HG02759 (cell line): ENCODE measurements around the gene PON3.
"Not testable (repeated sequence)": the region's sequence is repeated elsewhere in the genome, so short reads cannot be mapped to it uniquely, and the experiment has no call there.

Experiments used
- ATAC-seq: cut with Tn5 transposase; IDR thresholded peaks from one replicate; pipeline ENCODE4 v1.9.1; 2021; ENCODE audit warnings: mild to moderate bottlenecking, moderate library complexity; ENCODE audit not compliant: unreplicated experiment

PON3 gene

DNA sequence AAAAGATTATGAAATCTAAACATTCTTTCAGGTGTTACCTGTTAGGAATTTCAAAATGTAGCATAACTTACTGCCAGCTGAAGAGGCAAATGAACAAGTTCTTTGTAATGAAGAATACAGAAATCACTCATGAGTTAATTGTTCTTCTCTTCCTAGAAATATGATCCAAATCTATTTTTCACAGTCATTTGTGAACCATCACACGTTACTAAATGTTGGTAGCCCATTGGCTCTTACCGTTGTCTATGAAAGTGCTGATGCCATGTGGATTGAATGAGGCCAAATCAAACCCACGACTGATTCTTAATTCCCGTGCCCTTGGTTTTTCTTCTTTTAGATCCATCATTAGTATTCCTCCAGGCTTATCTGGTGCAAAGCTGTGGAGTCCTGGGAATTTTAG lies 15.9 kb upstream of the PON3 start:
- ATAC-seq, result no peak

DNA sequence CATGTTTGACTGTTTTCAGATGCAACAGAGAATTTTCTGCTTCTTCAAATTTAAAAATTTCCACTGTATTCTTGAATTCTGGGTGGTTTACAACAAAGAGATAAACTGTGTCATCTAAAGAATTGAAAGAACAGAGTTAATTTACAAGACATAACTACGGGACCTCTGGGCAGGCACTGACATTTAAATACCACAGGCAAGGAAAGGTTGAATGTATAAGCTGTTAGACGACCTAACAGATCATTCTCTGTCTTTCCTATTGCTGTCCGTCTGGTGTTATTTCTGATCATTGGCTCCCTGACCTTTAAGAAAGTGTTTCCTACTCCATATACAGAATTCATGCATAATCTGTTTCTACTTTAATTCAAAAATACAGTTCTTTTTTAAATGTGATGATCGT lies 15.5 kb upstream of the PON3 start:
- ATAC-seq, result no peak

GRCh38 chr7:95411036-95411435 lies 14.9 kb upstream of the PON3 start:
- no peak for ATAC-seq

DNA sequence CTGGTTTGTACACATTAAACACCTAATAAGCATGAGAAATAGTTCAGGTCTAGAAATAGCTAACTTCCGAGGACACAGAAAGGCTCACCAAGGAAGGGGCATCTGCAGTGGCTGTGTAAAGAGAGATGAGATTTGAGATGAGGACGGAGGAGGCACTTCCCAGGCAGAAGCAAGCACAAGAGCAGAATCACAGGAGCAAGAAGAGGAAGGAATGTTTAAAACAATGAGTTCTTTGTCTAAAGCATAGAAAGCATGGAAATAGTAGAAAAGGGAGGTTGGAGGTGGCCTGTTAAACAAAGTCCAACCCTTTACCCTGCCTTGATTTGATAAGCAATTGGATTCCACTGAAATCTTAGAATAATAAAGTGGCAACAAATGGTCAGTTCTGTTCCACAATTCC lies 11.6 kb upstream of the PON3 start:
- ATAC-seq, result no peak

DNA sequence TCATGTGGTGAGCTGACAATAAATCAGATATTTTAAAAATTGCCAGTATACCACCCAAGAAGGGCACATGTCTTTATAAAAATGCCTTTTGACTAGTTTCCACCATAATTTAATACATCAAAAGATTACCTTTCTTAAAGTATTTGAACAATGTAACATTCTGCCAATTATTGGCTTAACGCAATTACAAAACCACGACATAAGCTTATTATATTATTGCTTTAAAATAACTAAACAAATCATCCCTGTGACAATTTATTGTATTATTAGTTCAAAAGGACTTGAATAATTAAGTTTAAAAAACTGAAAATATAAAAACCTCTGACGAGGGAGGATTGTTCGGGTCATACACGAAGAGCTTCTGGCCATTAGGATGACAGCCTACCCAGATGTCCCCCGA lies 9.6 kb upstream of the PON3 start:
- no peak for ATAC-seq

DNA sequence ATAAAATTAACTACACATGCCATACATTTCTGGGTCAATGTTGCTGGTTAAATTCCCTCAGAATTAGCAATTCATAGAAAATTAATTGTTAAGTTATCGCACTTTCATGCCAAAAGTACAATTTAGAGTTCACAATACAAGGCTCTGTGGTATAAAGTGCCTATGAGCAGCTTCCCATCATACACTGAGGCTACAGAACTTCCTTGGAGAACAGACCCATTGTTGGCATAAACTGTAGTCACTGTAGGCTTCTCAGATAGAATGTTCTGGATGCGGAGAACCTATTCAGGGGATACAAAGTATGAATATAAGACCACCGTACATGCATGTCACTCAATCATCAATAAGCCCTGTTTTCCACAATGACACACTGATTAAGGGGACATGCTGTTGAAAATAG lies 9.0 kb upstream of the PON3 start:
- no peak for ATAC-seq

DNA sequence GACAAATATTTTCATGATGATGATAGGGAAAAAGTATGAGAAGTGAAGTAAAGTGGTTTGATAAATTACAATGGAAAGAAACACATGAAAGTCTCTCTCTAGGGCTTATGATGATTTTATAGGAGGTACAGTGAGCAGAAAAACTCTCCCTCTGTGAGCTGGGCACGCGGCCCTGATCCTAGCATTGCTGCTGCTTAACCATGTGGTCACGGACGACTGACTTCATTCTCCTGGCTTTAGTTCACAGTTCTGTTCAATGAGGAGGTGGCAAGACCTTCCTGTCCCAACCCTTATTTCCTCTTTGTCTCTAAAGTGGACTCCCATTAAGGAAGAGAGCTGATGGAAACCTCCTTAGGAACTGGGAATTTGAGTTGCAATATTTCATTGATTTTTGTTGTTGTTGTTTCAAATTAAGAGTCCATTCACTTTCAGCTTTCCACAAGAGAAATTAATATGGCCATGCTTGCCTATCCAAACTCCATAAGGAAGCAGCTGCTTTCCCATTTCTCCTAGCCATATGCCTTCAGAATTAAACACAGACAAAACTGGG lies 8.2 kb upstream of the PON3 start:
- no peak for ATAC-seq

GRCh38 chr7:95398155-95398940 lies 2.2 kb upstream of the PON3 start:
- no peak for ATAC-seq

- no peak for ATAC-seq
Observed at GRCh38 chr7:95397381-95397780, 1.2 kb upstream of the PON3 start.

DNA sequence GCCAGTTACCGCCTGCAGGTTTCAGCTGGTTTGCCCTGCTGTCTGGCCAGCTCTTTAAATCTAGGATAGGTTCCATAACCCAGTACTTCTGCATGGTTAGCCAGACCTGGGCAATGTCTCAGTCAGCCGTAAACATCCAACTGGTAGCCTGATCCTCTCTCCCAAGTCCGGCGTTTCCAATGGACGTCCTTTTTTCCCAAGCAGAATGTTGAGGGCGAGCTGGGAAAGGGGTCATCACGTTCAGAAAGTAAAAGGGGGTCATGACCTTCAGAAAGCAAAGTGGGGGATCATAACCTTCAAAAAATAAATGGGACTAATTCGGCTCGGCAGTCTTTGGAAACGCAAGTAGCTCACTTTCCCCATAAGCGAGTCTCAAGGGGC lies 430 bp downstream of the PON3 start:
- ATAC-seq, result no peak

DNA sequence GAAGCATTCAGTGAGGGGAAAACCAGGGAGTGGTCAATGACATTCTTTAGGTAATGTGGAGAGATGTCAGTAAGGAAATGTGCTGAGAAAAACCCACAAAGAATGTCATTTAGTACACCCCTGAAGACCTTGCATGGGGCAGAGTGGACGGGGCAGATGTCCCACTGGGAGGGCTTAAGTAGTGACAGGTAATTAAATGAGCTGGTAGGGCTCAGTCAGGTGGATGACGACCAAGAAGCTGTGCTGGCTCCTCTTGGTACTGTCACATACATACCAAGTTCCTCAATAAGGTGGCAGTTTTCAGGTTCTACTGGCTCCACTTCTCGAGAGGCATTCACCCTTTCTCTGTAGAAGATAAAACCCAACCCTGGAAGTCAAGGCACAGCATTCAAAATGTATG lies 1.8 kb downstream of the PON3 start:
- no peak for ATAC-seq

GRCh38 chr7:95391761-95392160 lies 4.4 kb downstream of the PON3 start:
- ATAC-seq, result no peak

DNA sequence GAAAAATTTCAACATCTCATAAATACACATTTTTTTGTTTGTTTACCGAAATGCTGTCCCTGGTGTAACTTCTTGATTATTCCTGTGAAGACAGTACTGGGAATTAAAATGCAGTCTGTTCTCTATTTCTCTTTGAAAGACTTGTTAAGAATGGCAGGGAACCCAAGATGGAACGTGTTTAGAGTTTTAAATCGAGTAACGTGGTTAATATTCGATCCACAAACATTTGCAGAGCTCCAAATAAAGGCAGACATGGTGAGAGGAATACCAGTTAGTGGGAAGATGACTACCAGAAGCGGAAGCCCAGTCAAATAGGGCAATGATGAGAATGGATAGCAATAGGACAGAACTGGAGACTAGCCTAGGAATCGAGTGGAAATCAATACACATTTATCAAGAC lies 6.7 kb downstream of the PON3 start:
- no peak for ATAC-seq

GRCh38 chr7:95379457-95379856 lies 16.7 kb downstream of the PON3 start:
- not testable (repeated sequence) for ATAC-seq

DNA sequence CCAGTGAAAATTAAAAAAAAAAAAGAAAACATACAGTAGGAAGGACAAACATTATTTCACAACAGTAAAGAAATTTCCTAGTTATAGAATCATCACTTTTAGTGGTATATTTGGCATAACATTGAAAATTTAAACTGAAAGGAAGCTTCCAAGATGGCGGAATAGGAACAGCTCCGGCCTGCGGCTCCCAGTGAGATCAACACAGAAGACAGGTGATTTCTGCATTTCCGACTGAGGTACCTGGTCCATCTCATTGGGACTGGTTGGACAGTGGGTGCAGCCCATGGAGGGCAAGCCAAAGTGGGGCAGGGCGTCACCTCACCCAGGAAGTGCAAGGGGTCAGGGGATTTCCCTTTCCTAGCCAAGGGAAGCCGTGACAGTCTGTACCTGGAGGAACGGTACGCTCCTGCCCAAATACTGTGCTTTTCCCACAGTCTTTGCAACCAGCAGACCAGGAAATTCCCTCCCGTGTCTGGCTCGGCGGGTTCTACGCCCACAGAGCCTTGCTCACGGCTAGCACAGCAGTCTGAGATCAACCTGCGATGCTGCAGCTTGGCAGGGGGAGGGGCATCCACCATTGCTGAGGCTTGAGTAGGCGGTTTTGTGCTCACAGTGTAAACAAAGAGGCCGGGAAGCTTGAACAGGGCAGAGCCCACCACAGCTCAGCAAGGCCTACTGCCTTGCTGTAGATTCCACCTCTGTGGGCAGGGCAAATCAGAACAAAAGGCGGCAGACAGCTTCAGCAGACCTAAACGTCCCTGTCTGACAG lies 19.4 kb downstream of the PON3 start:
- no peak for ATAC-seq

DNA sequence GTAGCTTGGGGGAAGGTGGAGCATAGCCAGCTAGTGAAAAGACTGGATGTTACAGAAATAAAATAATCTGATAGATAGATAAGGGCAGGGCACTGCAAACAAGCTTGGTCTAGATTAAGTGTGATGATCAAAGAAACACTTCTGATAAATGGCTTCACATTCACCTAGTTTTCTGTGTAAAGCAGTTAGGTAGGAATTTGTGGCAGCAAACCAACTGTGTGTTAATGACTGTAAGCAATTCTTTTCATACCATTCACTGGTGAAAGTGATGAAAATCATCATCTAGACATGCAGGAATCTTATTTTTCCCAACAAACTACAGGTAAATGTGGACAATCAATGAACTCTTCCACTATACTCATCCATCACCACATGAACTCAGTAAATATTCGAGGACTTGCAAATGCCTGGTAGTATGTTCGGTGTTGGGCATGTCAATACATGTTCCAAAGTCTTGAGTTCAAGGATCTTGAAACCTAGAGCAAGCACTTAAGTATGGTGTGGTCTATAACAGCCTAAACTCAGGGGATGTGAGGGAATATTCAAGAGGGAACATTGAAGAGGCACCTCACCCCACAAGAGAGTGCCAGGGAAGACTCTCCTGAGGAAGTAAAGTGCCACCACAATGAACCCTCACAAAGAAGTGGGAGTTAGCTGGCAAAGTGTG lies 20.5 kb downstream of the PON3 start:
- no peak for ATAC-seq

DNA sequence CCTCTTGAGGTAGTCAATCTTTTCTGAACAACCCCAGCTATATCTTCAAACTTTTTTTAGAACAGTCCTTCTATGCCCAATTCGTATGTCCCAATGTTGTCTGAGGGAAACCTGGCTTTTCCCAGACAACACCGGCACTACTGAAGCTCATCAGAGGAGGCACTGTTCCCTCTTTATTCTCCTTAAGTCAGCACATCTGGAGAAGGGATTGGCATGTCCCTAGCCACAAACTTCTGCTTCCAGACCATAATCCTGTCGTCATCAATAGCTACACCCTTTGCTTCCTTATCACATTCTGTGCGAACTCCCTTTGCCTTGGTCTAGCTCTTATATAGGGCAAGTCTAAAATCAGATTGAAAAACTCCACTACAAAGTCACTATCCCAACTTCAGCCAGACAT lies 22.9 kb downstream of the PON3 start:
- ATAC-seq, result no peak

DNA sequence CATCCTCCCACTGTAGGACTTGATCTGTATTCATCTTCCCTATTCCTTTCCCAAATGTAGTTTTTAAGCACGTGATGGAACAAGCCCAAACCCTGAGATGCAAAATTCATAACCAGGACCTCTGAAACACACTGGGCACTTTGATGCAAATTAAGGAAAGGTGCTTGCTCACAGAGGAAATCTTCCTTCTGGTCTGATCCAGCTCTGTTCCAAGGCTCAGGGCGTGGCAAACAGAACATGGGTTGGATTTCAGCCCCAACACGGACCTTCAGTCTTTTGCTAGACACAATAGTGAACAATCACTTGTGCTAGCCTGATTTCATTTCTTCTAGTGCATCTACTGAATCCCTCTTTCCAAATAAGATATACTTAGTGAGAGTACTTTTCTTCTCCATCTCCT lies 27.9 kb downstream of the PON3 start:
- ATAC-seq, result no peak

DNA sequence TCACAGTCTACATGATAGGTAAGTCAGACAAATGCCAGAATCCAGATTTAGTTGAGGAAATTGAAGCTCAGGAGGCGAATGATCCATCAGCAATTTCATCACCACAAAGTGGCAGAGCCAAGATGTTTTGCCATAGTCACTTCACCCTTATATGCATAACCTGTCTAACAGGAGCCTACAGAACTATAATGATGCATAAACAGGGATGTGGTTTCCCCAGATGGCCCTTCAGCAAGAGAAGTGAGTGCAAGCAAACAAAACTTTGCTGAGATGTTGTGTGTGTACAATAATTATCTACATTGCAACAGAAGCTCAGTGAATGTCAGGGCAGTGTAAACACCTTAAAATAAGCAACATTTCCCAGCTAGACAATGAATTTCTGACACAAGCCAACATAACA lies 28.6 kb downstream of the PON3 start:
- ATAC-seq, result no peak

- ATAC-seq, result no peak
Observed at GRCh38 chr7:95365151-95365550, 31.0 kb downstream of the PON3 start.

- ATAC-seq, result no peak
Observed at GRCh38 chr7:95357623-95358022, 38.6 kb downstream of the PON3 start.
